Brain microvascular endothelial cell (primary cell): ENCODE measurements around the gene BOC.

ENCODE experiments used
- DNase-seq: peaks from one replicate; pipeline ENCODE4 v3.0.0-alpha.2; 2020
- H3K27ac ChIP-seq: fragments of 250-450 bp; sonication (Bioruptor Pico); 2 replicates; pipeline ENCODE4 v1.5.1; 2020; ENCODE audit warnings: mild to moderate bottlenecking, moderate library complexity
- H3K27me3 ChIP-seq: fragments of 250-450 bp; sonication (Bioruptor Pico); replicated peaks from 2 replicates; pipeline ENCODE4 v1.5.1; 2020; ENCODE audit warnings: mild to moderate bottlenecking
- H3K36me3 ChIP-seq: fragments of 250-450 bp; sonication (Bioruptor Pico); replicated peaks from 2 replicates; pipeline ENCODE4 v1.5.1; 2020; ENCODE audit warnings: mild to moderate bottlenecking
- H3K4me3 ChIP-seq: 2 replicates; pipeline ENCODE4 v1.5.1; 2011; ENCODE audit warnings: low read depth, mild to moderate bottlenecking, control low read depth, low read length, moderate library complexity
- CTCF ChIP-seq: IDR thresholded peaks from 2 replicates; pipeline ENCODE4 v1.5.1; 2011; ENCODE audit warnings: low read depth, mild to moderate bottlenecking, moderate library complexity, low read length, control low read depth, inconsistent platforms; ENCODE audit errors: missing control alignments
- in situ Hi-C: cut with HindIII; loops from 2 replicates; pipeline ENCODE4 v1.10.0; 2017; ENCODE audit warnings: low sequenced_read_pairs, low pct_ligation_motif_present

The BOC gene

DNA sequence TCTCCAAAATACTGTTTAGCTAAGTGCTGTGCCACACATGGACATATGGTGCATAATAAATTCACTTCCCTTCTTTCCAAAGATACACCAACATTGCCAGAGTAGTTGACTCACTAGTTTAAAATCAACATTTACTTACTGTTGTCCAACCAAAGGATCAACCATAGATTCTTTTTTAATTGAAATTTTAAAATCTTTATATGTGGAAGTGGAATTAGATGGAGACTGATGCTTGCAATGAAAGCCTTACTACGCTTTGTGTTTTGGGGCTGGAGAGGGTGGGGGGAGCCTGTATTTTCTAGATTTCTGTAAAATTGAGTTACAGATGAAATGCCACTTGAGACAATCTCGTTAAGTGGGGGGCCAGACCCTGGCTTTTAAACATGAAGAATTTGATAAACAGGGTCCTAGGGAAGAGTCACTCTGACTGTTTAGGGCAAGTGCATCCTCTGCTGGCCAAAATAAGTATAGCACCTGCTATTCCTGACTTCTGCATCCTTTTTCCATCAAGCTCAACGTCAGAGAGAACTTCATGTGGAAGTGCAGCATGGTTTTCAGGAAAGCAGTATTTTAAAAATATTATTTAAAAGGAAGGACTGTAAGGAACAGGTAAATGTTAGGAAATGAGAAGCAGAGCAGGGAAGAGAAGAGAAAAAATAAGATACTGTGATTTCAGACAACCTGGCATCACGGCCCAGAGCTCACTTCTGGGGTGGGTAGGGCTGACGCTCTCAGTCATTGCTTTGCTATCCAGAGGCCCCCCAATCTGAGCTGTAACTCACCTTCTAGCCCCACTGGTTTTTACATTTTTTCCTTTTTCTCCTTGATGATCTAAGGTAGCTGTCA is 76.7 kb downstream of the BOC start:
- Histone ChIP-seq H3K27me3 (no peaks in the 10 kb centered on the region), H3K4me3 (no peak overlapping the region), H3K36me3 (no peaks in the 10 kb centered on the region), H3K27ac (peak overlapping the region; percentile 56)
- DNase-seq, result peak; percentile 74
- TF ChIP-seq CTCF, result peak; percentile 98
- in situ Hi-C loops, result no loop called here

GRCh38 chr3:113288881-113289280 is 77.5 kb downstream of the BOC start:
- no peaks in the 10 kb centered on the region for H3K27me3 ChIP-seq
- no peak for DNase-seq
- in situ Hi-C loops, result no loop called here
- H3K27ac ChIP-seq, result no peak overlapping the region
- H3K36me3 ChIP-seq, result no peaks in the 10 kb centered on the region
- no peak for TF ChIP-seq CTCF
- H3K4me3 ChIP-seq, result no peak overlapping the region

DNA sequence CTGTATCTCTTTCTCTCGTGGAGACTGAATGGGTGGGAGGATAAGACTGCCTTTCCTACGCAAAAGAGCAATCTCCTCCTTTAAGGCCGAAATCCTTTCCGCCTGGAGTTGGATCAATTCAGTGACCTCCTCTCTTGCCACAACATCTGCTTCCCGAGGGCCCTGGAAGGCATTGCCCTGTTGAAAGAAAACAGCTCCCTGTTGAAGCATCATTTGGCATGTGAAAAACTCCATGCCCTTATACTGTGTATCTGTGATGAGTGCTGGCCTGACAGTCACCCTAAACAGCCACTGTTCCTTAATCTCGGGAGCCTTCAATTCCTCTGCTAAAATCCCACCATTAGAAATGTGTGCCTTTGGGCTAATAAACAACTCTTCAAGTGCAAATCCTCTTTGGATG is 80.2 kb downstream of the BOC start:
- Histone ChIP-seq H3K27ac (no peak overlapping the region), H3K27me3 (no peaks in the 10 kb centered on the region), H3K36me3 (no peaks in the 10 kb centered on the region), H3K4me3 (no peak overlapping the region)
- no peak for DNase-seq
- TF ChIP-seq CTCF, result no peak
- in situ Hi-C loops, result no loop called here

DNA sequence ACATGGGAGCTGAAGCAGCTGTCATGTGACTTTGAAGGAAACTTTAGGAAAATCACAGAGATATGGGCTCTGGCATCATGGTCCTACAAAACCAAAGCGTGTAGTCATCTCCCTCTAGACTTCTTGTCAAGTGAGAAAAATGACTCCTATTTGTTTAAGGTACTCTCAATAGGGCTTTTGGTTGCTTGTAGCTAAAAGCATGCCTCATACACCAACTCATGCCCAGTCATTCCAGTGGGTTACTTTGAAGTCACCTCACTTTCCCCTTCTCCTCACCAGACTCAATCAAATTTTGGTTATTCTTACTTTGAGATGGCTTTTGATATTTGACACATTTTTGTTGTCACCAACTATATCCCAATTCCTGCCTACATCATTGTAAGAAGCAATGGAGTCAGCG is 81.6 kb downstream of the BOC start:
- in situ Hi-C loops, result no loop called here
- Histone ChIP-seq H3K27me3 (no peaks in the 10 kb centered on the region), H3K36me3 (no peaks in the 10 kb centered on the region), H3K4me3 (no peak overlapping the region), H3K27ac (no peak overlapping the region)
- no peak for DNase-seq
- TF ChIP-seq CTCF, result no peak

DNA sequence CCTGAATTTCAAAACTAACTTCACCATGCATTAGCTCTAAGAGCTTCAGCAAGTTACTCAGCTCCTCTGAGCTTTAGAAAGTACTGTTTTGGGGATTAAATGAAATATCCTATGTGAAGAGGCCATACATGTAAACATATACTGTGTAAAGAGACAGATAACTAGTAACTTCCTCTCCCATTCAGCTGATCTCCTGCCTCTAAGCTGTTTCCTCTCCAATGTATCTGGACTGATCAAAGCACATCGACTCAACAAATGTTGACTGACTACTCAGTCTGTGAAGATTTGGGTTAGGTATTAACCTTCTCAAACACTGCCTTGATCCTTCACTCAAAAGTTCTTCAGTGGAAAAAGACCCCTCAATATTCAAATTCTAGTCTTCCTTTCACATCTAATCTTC is 82.0 kb downstream of the BOC start:
- DNase-seq, result no peak
- no peak for TF ChIP-seq CTCF
- Histone ChIP-seq H3K27me3 (no peaks in the 10 kb centered on the region), H3K27ac (no peak overlapping the region), H3K4me3 (no peak overlapping the region), H3K36me3 (no peaks in the 10 kb centered on the region)
- in situ Hi-C loops, result no loop called here

- in situ Hi-C loops, result no loop called here
- no peak for TF ChIP-seq CTCF
- Histone ChIP-seq H3K27ac (no peak overlapping the region), H3K27me3 (no peaks in the 10 kb centered on the region), H3K4me3 (no peak overlapping the region), H3K36me3 (no peaks in the 10 kb centered on the region)
- DNase-seq, result no peak
These were observed 84.1 kb downstream of the BOC start for GRCh38 chr3:113295463-113295862.
